Trophoblast cell (in vitro differentiated cells and primary cell): ENCODE data around the gene MAML3.

Experiments used
- DNase-seq, 2 donors: peaks; one replicate each; pipeline ENCODE4 v3.0.0-alpha.2; 2016
- H2AFZ ChIP-seq: 2 replicates; pipeline ENCODE4 v1.6.1; 2013; ENCODE audit warnings: low read length, moderate library complexity, mild to moderate bottlenecking; ENCODE audit not compliant: insufficient read depth, poor library complexity
- H2AK5ac ChIP-seq: 2 replicates; pipeline ENCODE4 v1.6.1; 2013; ENCODE audit warnings: mild to moderate bottlenecking, low read length
- H2BK120ac ChIP-seq: 2 replicates; pipeline ENCODE4 v1.6.1; 2013; ENCODE audit warnings: low read length, mild to moderate bottlenecking, moderate library complexity; ENCODE audit not compliant: insufficient read depth, poor library complexity
- H2BK12ac ChIP-seq: 2 replicates; pipeline ENCODE4 v1.6.1; 2013; ENCODE audit warnings: mild to moderate bottlenecking, low read length, moderate library complexity
- H2BK5ac ChIP-seq: 2 replicates; pipeline ENCODE4 v1.6.1; 2013; ENCODE audit warnings: low read length, low read depth, moderate library complexity, mild to moderate bottlenecking; ENCODE audit not compliant: poor library complexity
- H3K14ac ChIP-seq: 2 replicates; pipeline ENCODE4 v1.6.1; 2013; ENCODE audit warnings: mild to moderate bottlenecking, low read length
- H3K18ac ChIP-seq: 2 replicates; pipeline ENCODE4 v1.6.1; 2013; ENCODE audit warnings: mild to moderate bottlenecking, low read length
- H3K23ac ChIP-seq: 2 replicates; pipeline ENCODE4 v1.6.1; 2013; ENCODE audit warnings: low read length
- H3K27ac ChIP-seq: 2 replicates; pipeline ENCODE4 v1.5.1; 2013; ENCODE audit warnings: low read depth, mild to moderate bottlenecking, inconsistent platforms, low read length, moderate library complexity
- H3K27me3 ChIP-seq: 2 replicates; pipeline ENCODE4 v1.6.1; 2013; ENCODE audit warnings: inconsistent platforms, mild to moderate bottlenecking, low read length, moderate library complexity; ENCODE audit not compliant: insufficient read depth
- H3K36me3 ChIP-seq, 2 experiments: 1 replicate in 1 of 2; 2 replicates in 1 of 2; pipeline ENCODE4 v1.6.1; 2013; ENCODE audit warnings: low read length in 2 of 2, mild to moderate bottlenecking in 2 of 2, moderate library complexity in 1 of 2; ENCODE audit not compliant: insufficient read depth in 2 of 2, control insufficient read depth in 1 of 2
- H3K4ac ChIP-seq: 2 replicates; pipeline ENCODE4 v1.6.1; 2013; ENCODE audit warnings: low read depth, mild to moderate bottlenecking, low read length, moderate library complexity
- H3K4me1 ChIP-seq, 2 experiments: 1 replicate in 1 of 2; 2 replicates in 1 of 2; pipeline ENCODE4 v1.6.1; 2013; ENCODE audit warnings: low read length in 2 of 2, mild to moderate bottlenecking in 2 of 2, moderate library complexity in 1 of 2; ENCODE audit not compliant: insufficient read depth in 2 of 2, control insufficient read depth in 1 of 2
- H3K4me2 ChIP-seq: 2 replicates; pipeline ENCODE4 v1.6.1; 2013; ENCODE audit warnings: inconsistent platforms, mild to moderate bottlenecking, low read length, moderate library complexity
- H3K4me3 ChIP-seq: 2 replicates; pipeline ENCODE4 v1.5.1; 2013; ENCODE audit warnings: mild to moderate bottlenecking, low read depth, low read length, inconsistent platforms
- H3K79me1 ChIP-seq: one replicate; pipeline ENCODE4 v1.6.1; 2013; ENCODE audit warnings: low read length
- H3K79me2 ChIP-seq: 2 replicates; pipeline ENCODE4 v1.6.1; 2013; ENCODE audit warnings: low read length, mild to moderate bottlenecking; ENCODE audit not compliant: control insufficient read depth, insufficient read depth, poor library complexity
- H3K9ac ChIP-seq: 2 replicates; pipeline ENCODE4 v1.6.1; 2013; ENCODE audit warnings: mild to moderate bottlenecking, low read length
- H3K9me3 ChIP-seq: 2 replicates; pipeline ENCODE4 v1.6.1; 2013; ENCODE audit warnings: low read depth, mild to moderate bottlenecking, control low read depth, inconsistent platforms, low read length; ENCODE audit not compliant: insufficient read depth
- H4K12ac ChIP-seq: 2 replicates; pipeline ENCODE4 v1.6.1; 2013; ENCODE audit warnings: low read depth, mild to moderate bottlenecking, low read length, moderate library complexity
- H4K8ac ChIP-seq: 2 replicates; pipeline ENCODE4 v1.6.1; 2013; ENCODE audit warnings: low read depth, mild to moderate bottlenecking, low read length, moderate library complexity
- H4K91ac ChIP-seq: one replicate; pipeline ENCODE4 v1.6.1; 2013; ENCODE audit warnings: low read depth, mild to moderate bottlenecking, low read length, moderate library complexity
- whole genome bisulfite sequencing: extraction: QIAGEN DNeasy Blood & Tissue Kit; methylation state at CpG from one replicate; pipeline ENCODE4 v1.1.7; 2013; ENCODE audit warnings: missing lambda C conversion rate; ENCODE audit not compliant: insufficient read length, insufficient coverage; ENCODE audit errors: extremely low coverage; 5-methylcytosine and 5-hydroxymethylcytosine counted together

Gene MAML3

GRCh38 chr4:139858436-139859205, 295.4 kb downstream of the MAML3 start:
- no peak overlapping the region for H4K8ac ChIP-seq
- H4K12ac ChIP-seq = no peak overlapping the region
- H2BK5ac ChIP-seq = no peak overlapping the region
- no peak overlapping the region for H2BK120ac ChIP-seq
- no peak overlapping the region for H3K9ac ChIP-seq
- H3K14ac ChIP-seq = no peak overlapping the region
- no peak overlapping the region for H3K4ac ChIP-seq
- H2BK12ac ChIP-seq = no peak overlapping the region
- no peak overlapping the region for H3K23ac ChIP-seq
- WGBS = no CpG with 5 or more reads among the region's 8 CpGs
- H3K36me3 ChIP-seq = peaks cover 0 to 2% of the 10 kb centered on the region in 2 experiments
- peak in 1 of 2 donors; percentile 16 for DNase-seq
- H3K9me3 ChIP-seq = peaks cover 2% of the 10 kb centered on the region
- H3K27me3 ChIP-seq = no peaks in the 10 kb centered on the region
- no peak overlapping the region for H2AK5ac ChIP-seq
- no peak overlapping the region for H3K4me3 ChIP-seq
- H3K79me1 ChIP-seq = no peaks in the 10 kb centered on the region
- no peaks in the 10 kb centered on the region for H3K79me2 ChIP-seq
- no peak overlapping the region for H3K4me2 ChIP-seq
- H4K91ac ChIP-seq = no peak overlapping the region
- no peak overlapping the region for H3K18ac ChIP-seq
- peaks cover 0 to 4% of the 10 kb centered on the region in 2 experiments for H3K4me1 ChIP-seq
- no peak overlapping the region for H3K27ac ChIP-seq
- no peak overlapping the region for H2AFZ ChIP-seq

- Histone ChIP-seq H3K4me3 (no peak overlapping the region), H2BK5ac (no peak overlapping the region), H3K23ac (no peak overlapping the region), H3K18ac (no peak overlapping the region), H3K27me3 (no peaks in the 10 kb centered on the region), H3K4me2 (no peak overlapping the region), H3K14ac (no peak overlapping the region), H2AFZ (no peak overlapping the region), H3K9me3 (peaks cover 2% of the 10 kb centered on the region), H3K36me3 (peaks cover 0 to 2% of the 10 kb centered on the region in 2 experiments), H3K9ac (no peak overlapping the region), H4K12ac (no peak overlapping the region), H3K4ac (no peak overlapping the region), H3K79me1 (no peaks in the 10 kb centered on the region), H3K27ac (no peak overlapping the region), H2BK120ac (no peak overlapping the region), H3K4me1 (peaks cover 0 to 4% of the 10 kb centered on the region in 2 experiments), H4K91ac (no peak overlapping the region), H2AK5ac (no peak overlapping the region), H4K8ac (no peak overlapping the region), H3K79me2 (no peaks in the 10 kb centered on the region), H2BK12ac (peak overlapping the region; percentile 63)
- WGBS = no CpG with 5 or more reads among the region's 2 CpGs
- DNase-seq = no peak
These were observed 296.0 kb downstream of the MAML3 start for GRCh38 chr4:139857977-139858376.

GRCh38 chr4:139857021-139857420, 297.0 kb downstream of the MAML3 start:
- Histone ChIP-seq H2BK12ac (no peak overlapping the region), H3K4me3 (no peak overlapping the region), H2AK5ac (no peak overlapping the region), H4K91ac (no peak overlapping the region), H3K36me3 (peaks cover 0 to 2% of the 10 kb centered on the region in 2 experiments), H4K8ac (no peak overlapping the region), H3K18ac (no peak overlapping the region), H3K4ac (no peak overlapping the region), H3K4me1 (peaks cover 0 to 4% of the 10 kb centered on the region in 2 experiments), H2AFZ (no peak overlapping the region), H4K12ac (no peak overlapping the region), H3K14ac (no peak overlapping the region), H3K9me3 (peaks cover 2% of the 10 kb centered on the region), H3K23ac (no peak overlapping the region), H3K79me2 (no peaks in the 10 kb centered on the region), H3K27me3 (no peaks in the 10 kb centered on the region), H2BK120ac (no peak overlapping the region), H3K4me2 (no peak overlapping the region), H3K27ac (no peak overlapping the region), H2BK5ac (no peak overlapping the region), H3K79me1 (no peaks in the 10 kb centered on the region), H3K9ac (no peak overlapping the region)
- WGBS = no CpG with 5 or more reads among the region's 4 CpGs
- no peak for DNase-seq

GRCh38 chr4:139854668-139855403, 299.1 kb downstream of the MAML3 start:
- peaks cover 2 to 5% of the 10 kb centered on the region in 2 experiments for H3K4me1 ChIP-seq
- H3K14ac ChIP-seq = no peak overlapping the region
- no peak overlapping the region for H4K8ac ChIP-seq
- no peak overlapping the region for H3K9ac ChIP-seq
- no peak overlapping the region for H4K91ac ChIP-seq
- H3K36me3 ChIP-seq = peaks cover 0 to 2% of the 10 kb centered on the region in 2 experiments
- H2BK120ac ChIP-seq = no peak overlapping the region
- no peaks in the 10 kb centered on the region for H3K27me3 ChIP-seq
- H3K27ac ChIP-seq = no peak overlapping the region
- H2BK12ac ChIP-seq = no peak overlapping the region
- H3K79me2 ChIP-seq = no peaks in the 10 kb centered on the region
- no peak for DNase-seq
- no peak overlapping the region for H3K4ac ChIP-seq
- no peak overlapping the region for H2AK5ac ChIP-seq
- no peak overlapping the region for H2BK5ac ChIP-seq
- H3K4me3 ChIP-seq = no peak overlapping the region
- no peak overlapping the region for H3K18ac ChIP-seq
- no CpG with 5 or more reads among the region's 7 CpGs for WGBS
- H4K12ac ChIP-seq = no peak overlapping the region
- H2AFZ ChIP-seq = no peak overlapping the region
- no peak overlapping the region for H3K23ac ChIP-seq
- H3K4me2 ChIP-seq = no peak overlapping the region
- H3K9me3 ChIP-seq = peaks cover 2% of the 10 kb centered on the region
- H3K79me1 ChIP-seq = no peaks in the 10 kb centered on the region
